Osteoblast (primary cell): Measurements from ENCODE around the gene MIPOL1. TPM values are rescaled to one million over a fixed set of nuclear protein-coding genes. Genes with fewer than 3 reads are reported as not detected.

Experiments used
- DNase-seq: peaks from one replicate; pipeline ENCODE4 v3.0.0; 2011; ENCODE audit warnings: low spot score, mixed read lengths; ENCODE audit not compliant: insufficient read length; ENCODE audit errors: missing footprints
- H2AFZ ChIP-seq: 2 replicates; pipeline ENCODE4 v1.6.0; 2011; ENCODE audit warnings: mild to moderate bottlenecking, low read length
- H3K27ac ChIP-seq: 2 replicates; pipeline ENCODE4 v1.5.1; 2011; ENCODE audit warnings: mild to moderate bottlenecking, low read depth, low read length, moderate library complexity
- H3K27me3 ChIP-seq: 2 replicates; pipeline ENCODE4 v1.6.0; 2012; ENCODE audit warnings: mild to moderate bottlenecking, control low read depth, inconsistent platforms, low read length, moderate library complexity; ENCODE audit not compliant: insufficient read depth
- H3K36me3 ChIP-seq: 2 replicates; pipeline ENCODE4 v1.5.1; 2011; ENCODE audit warnings: mild to moderate bottlenecking, low read length, control low read depth, moderate library complexity; ENCODE audit not compliant: insufficient read depth
- H3K4me1 ChIP-seq: 2 replicates; pipeline ENCODE4 v1.5.1; 2011; ENCODE audit warnings: mild to moderate bottlenecking, low read length, control low read depth, moderate library complexity; ENCODE audit not compliant: insufficient read depth
- H3K4me2 ChIP-seq: 2 replicates; pipeline ENCODE4 v1.6.0; 2011; ENCODE audit warnings: mild to moderate bottlenecking, low read length; ENCODE audit not compliant: insufficient read depth
- H3K4me3 ChIP-seq: fragments of 200-600 bp; sonication (generic); 3 replicates; pipeline ENCODE4 v1.5.1; 2012; ENCODE audit warnings: mild to moderate bottlenecking, low read length, inconsistent platforms; ENCODE audit not compliant: insufficient read depth
- H3K79me2 ChIP-seq: 2 replicates; pipeline ENCODE4 v1.6.0; 2012; ENCODE audit warnings: mild to moderate bottlenecking, low read length, control low read depth, inconsistent platforms; ENCODE audit not compliant: insufficient read depth
- H3K9me3 ChIP-seq: 2 replicates; pipeline ENCODE4 v1.5.1; 2011; ENCODE audit warnings: low read depth, low read length, control low read depth
- H4K20me1 ChIP-seq: 2 replicates; pipeline ENCODE4 v1.6.0; 2012; ENCODE audit warnings: mild to moderate bottlenecking, low read length, control low read depth; ENCODE audit not compliant: insufficient read depth
- total RNA-seq: library from RNA; depleted of rRNA; stranded (reverse); fragments of >200 nt; gene quantifications from 2 replicates; pipeline ENCODE4 v1.2.3, GENCODE V29; 2012
- TF ChIP-seq, protein P1 (sequence below): IDR thresholded peaks from 2 replicates; pipeline ENCODE4 v1.5.1; 2011; ENCODE audit warnings: mild to moderate bottlenecking, low read depth, low read length, moderate library complexity; ENCODE audit errors: extremely low read depth

Gene MIPOL1
- total RNA-seq, 1 donor, result 9.0 TPM

- Histone ChIP-seq H3K4me3 (no peak overlapping the region), H3K36me3 (no peaks in the 10 kb centered on the region), H2AFZ (no peak overlapping the region), H3K27me3 (no peaks in the 10 kb centered on the region), H3K4me2 (no peak overlapping the region), H3K27ac (no peak overlapping the region), H3K79me2 (no peaks in the 10 kb centered on the region), H3K9me3 (no peaks in the 10 kb centered on the region), H3K4me1 (no peaks in the 10 kb centered on the region), H4K20me1 (no peaks in the 10 kb centered on the region)
- no peak for DNase-seq
- TF ChIP-seq, protein P1, sequence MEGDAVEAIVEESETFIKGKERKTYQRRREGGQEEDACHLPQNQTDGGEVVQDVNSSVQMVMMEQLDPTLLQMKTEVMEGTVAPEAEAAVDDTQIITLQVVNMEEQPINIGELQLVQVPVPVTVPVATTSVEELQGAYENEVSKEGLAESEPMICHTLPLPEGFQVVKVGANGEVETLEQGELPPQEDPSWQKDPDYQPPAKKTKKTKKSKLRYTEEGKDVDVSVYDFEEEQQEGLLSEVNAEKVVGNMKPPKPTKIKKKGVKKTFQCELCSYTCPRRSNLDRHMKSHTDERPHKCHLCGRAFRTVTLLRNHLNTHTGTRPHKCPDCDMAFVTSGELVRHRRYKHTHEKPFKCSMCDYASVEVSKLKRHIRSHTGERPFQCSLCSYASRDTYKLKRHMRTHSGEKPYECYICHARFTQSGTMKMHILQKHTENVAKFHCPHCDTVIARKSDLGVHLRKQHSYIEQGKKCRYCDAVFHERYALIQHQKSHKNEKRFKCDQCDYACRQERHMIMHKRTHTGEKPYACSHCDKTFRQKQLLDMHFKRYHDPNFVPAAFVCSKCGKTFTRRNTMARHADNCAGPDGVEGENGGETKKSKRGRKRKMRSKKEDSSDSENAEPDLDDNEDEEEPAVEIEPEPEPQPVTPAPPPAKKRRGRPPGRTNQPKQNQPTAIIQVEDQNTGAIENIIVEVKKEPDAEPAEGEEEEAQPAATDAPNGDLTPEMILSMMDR, result no peak
Observed at GRCh38 chr14:37254411-37254947, 56.7 kb downstream of the MIPOL1 start.

DNA sequence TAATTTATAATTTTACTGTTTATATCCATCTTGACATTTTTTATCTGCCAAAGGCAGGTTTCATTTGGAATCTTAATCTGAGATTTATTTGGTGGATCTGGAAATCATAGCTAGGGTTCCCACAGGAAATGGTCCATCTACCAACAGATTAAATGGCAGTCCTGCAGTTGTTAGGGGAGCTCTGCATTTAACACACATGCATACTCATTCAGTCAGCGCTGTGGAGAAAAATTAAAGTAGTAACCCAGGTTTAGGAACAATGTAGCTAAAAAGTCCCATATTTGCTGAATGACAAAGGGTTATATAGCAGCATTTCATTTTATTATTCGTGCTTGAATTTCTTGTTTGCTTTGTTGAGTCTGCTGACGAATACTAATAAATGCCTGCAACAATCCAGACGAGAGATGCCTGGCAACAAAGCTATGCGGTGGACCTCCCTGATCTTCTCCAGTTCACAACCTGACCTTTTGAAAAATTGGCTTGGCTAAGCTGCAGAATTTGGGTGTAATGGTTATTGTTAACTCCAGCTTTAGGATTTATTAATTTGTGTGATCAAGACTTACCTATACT is 59.8 kb downstream of the MIPOL1 start:
- TF ChIP-seq, protein P1, result no peak
- no peaks in the 10 kb centered on the region for H3K36me3 ChIP-seq
- no peak for DNase-seq
- H3K4me3 ChIP-seq, result no peak overlapping the region
- H3K79me2 ChIP-seq, result no peaks in the 10 kb centered on the region
- H4K20me1 ChIP-seq, result no peaks in the 10 kb centered on the region
- H3K9me3 ChIP-seq, result no peaks in the 10 kb centered on the region
- no peaks in the 10 kb centered on the region for H3K27me3 ChIP-seq
- no peak overlapping the region for H2AFZ ChIP-seq
- H3K4me1 ChIP-seq, result no peaks in the 10 kb centered on the region
- H3K27ac ChIP-seq, result no peak overlapping the region
- no peak overlapping the region for H3K4me2 ChIP-seq

DNA sequence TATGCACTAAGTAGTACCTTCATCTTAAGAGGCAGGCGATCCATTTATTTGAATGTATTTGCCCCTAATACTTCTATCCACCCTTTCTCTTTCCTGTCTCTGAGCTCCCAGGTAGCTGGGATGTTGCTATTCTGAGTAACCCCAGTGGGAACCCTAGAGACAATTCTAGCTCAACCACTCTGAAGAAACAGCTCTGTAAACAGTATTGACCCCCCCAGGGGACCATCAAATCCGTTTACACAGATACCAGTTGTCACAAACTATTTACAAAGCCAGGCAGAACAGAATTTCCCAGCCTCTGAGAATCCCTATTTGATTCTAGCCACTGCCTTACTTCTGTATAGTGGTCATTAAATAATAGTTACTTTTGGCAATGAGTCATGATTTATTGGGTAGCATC is 64.9 kb downstream of the MIPOL1 start:
- no peak overlapping the region for H2AFZ ChIP-seq
- TF ChIP-seq, protein P1, result no peak
- no peaks in the 10 kb centered on the region for H3K27me3 ChIP-seq
- no peaks in the 10 kb centered on the region for H4K20me1 ChIP-seq
- no peaks in the 10 kb centered on the region for H3K9me3 ChIP-seq
- no peak overlapping the region for H3K4me2 ChIP-seq
- no peak overlapping the region for H3K4me3 ChIP-seq
- no peak overlapping the region for H3K27ac ChIP-seq
- DNase-seq, result no peak
- no peaks in the 10 kb centered on the region for H3K36me3 ChIP-seq
- H3K4me1 ChIP-seq, result no peaks in the 10 kb centered on the region
- H3K79me2 ChIP-seq, result no peaks in the 10 kb centered on the region

GRCh38 chr14:37263656-37264236 is 66.0 kb downstream of the MIPOL1 start:
- Histone ChIP-seq H3K27me3 (no peaks in the 10 kb centered on the region), H3K4me1 (no peaks in the 10 kb centered on the region), H2AFZ (no peak overlapping the region), H3K9me3 (no peaks in the 10 kb centered on the region), H3K36me3 (no peaks in the 10 kb centered on the region), H4K20me1 (no peaks in the 10 kb centered on the region), H3K4me2 (no peak overlapping the region), H3K79me2 (no peaks in the 10 kb centered on the region), H3K4me3 (no peak overlapping the region), H3K27ac (no peak overlapping the region)
- TF ChIP-seq, protein P1, result no peak
- DNase-seq, result no peak
